ENCODE results near the gene ZNF136.
A peak's percentile ranks its signal among the peaks of the same experiment; 100 is the strongest.

Gene ZNF136

DNA sequence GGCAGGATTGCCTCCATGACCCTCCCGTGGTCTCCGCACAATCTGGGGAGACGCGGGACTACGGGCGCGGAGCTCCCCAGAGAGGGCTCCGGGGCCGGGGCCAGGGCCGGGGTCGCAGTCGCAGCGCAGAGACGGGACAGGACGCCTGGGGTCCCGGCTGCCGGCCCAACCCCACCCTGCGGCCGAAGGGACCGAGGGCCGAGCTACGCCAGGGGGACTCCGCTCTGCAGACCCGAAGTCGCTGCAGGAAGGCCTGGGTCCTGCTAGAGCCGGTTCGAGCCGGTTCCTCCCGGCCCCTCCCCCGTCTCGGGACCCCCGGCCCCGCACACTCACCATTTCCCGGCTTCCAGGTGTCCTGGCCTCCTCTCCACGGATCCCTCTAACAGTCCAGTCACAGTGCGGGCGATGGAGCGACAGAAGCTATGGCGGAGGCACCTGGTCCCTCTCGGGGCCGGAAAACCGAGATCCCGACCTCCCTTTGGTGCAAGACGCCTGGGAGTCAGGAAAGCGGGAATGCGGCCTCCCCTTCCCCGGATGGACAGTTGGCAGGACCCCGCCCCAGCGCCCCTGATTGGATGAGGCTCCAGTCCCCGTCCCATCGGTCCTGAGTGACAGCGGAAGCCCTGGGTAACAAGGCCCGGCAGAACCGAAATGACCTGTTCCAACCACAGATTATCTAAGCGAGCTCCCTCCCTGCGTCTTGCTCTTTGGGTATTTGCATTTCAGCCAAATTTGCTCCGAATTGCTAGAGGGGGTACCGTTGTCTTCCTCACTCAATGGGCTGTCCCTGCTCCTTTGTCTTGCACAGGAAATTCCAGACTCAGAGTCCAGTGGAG is 6.5 kb upstream of the ZNF136 start, which contains the start of gene ZNF625:
TSS of gene ZNF625 (minus strand) at position 512 of the 836 bp plus-strand sequence. CDS start at position 336, 176 bp downstream.
- H3K27me3 Mint-ChIP-seq = peaks cover 4% of the 10 kb centered on the region
- peaks cover 14% of the 10 kb centered on the region for H3K4me1 Mint-ChIP-seq (ENCODE audit: low read depth)
- H3K9me3 Mint-ChIP-seq = no peaks in the 10 kb centered on the region
- peak within 1 kb of the TSS; percentile 80 for H3K27ac Mint-ChIP-seq
- H3K4me3 Mint-ChIP-seq = peak within 1 kb of the TSS; percentile 88
- peaks cover 11% of the 10 kb centered on the region for H3K36me3 Mint-ChIP-seq (ENCODE audit: low read depth)
- DNase-seq = peak; percentile 64

- H3K36me3 Mint-ChIP-seq (ENCODE audit: low read depth) = peaks cover 18% of the 10 kb centered on the region
- peaks cover 29% of the 10 kb centered on the region for H3K4me1 Mint-ChIP-seq (ENCODE audit: low read depth)
- no peak overlapping the region for H3K4me3 Mint-ChIP-seq
- DNase-seq = peak; percentile 39
- H3K27ac Mint-ChIP-seq = no peak overlapping the region
- peaks cover 4% of the 10 kb centered on the region for H3K27me3 Mint-ChIP-seq
- H3K9me3 Mint-ChIP-seq = no peaks in the 10 kb centered on the region
Measured at GRCh38 chr19:12159773-12160414, 3.0 kb upstream of the ZNF136 start.

DNA sequence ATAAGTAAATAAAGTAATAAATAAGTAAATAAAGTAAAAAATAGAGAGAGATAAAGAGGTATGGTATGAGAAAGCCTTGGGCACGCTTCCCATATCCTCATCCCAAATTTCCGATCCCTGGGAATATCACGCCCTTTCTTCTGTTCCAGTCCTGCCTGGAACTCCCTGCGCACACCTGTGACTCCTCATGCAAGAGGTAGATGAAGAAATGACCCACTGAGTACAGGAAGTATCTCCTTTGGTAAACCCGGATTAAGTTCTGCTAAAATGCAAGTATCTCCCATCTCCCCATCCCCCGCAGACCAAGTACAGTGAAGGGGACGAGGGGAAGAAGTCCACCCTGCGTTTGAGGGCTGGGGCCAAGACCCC is 399 bp upstream of the ZNF136 start:
- DNase-seq = no peak
- peak overlapping the region; percentile 98 for H3K27ac Mint-ChIP-seq
- H3K27me3 Mint-ChIP-seq = no peaks in the 10 kb centered on the region
- no peaks in the 10 kb centered on the region for H3K9me3 Mint-ChIP-seq
- peaks cover 40% of the 10 kb centered on the region for H3K4me1 Mint-ChIP-seq (ENCODE audit: low read depth)
- peaks cover 34% of the 10 kb centered on the region for H3K36me3 Mint-ChIP-seq (ENCODE audit: low read depth)
- H3K4me3 Mint-ChIP-seq = peak overlapping the region; percentile 87

DNA sequence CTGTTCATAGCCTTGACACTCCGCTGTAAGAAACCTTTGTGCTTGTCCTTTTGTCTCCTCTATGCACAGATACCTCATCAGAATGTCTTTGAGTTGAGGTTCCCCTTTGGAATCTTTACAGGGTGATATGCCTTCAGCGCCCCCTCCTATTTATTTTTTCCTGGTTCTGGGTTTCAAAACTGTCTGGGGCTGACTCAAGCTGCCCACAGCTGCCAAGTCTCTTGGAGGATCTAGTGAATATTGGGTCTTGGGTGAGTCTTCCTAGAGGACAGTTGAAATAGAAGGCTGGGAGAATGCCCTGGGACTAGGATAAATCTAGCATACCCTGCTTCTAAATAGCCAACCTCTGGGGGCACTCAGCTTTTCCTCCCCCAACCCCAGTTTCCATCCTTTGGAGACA is 930 bp downstream of the ZNF136 start:
- Mint-ChIP-seq H3K36me3 (ENCODE audit: low read depth) (peaks cover 44% of the 10 kb centered on the region), H3K4me1 (ENCODE audit: low read depth) (peaks cover 48% of the 10 kb centered on the region), H3K9me3 (no peaks in the 10 kb centered on the region), H3K4me3 (peak overlapping the region; percentile 87), H3K27me3 (no peaks in the 10 kb centered on the region), H3K27ac (peak overlapping the region; percentile 93)
- DNase-seq = no peak

DNA sequence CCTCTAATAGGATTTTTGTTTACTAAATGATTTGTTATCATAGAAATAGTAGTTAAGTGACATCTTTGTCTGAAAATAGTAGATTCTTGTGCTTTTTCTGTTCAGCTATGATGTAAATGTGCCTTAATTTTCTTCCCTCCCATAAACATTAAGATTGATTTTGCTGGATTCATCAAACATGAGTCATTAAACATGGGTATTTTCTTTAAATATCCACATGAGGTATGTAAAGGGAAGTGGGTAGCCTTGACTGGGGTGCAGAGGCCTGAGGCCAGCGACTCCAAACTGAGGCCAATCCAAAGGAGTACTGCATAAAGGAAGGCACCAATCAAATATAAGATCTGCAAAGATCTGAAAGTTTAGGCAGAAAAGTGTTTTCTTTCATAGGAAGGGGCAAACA is 3.7 kb downstream of the ZNF136 start:
- Mint-ChIP-seq H3K9me3 (no peaks in the 10 kb centered on the region), H3K4me3 (no peak overlapping the region), H3K27me3 (no peaks in the 10 kb centered on the region), H3K4me1 (ENCODE audit: low read depth) (peaks cover 60% of the 10 kb centered on the region), H3K27ac (peak overlapping the region; percentile 66), H3K36me3 (ENCODE audit: low read depth) (peaks cover 64% of the 10 kb centered on the region)
- no peak for DNase-seq

GRCh38 chr19:12180377-12180776 is 17.5 kb downstream of the ZNF136 start:
- H3K9me3 Mint-ChIP-seq = peaks cover 61% of the 10 kb centered on the region
- no peak for DNase-seq
- peaks cover 22% of the 10 kb centered on the region for H3K4me1 Mint-ChIP-seq (ENCODE audit: low read depth)
- no peak overlapping the region for H3K27ac Mint-ChIP-seq
- H3K4me3 Mint-ChIP-seq = no peak overlapping the region
- H3K27me3 Mint-ChIP-seq = no peaks in the 10 kb centered on the region
- peaks cover 99% of the 10 kb centered on the region for H3K36me3 Mint-ChIP-seq (ENCODE audit: low read depth)

DNA sequence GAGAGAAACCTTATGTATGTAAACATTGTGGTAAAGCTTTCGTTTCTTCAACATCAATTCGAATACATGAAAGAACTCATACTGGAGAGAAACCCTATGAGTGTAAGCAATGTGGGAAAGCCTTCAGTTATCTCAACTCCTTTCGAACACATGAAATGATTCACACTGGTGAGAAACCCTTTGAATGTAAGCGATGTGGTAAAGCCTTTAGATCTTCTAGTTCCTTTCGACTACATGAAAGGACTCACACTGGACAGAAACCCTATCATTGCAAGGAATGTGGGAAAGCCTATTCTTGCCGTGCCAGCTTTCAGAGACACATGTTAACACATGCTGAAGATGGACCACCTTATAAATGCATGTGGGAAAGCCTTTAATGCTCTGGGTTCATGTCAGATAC is 24.7 kb downstream of the ZNF136 start:
- peaks cover 100% of the 10 kb centered on the region for H3K36me3 Mint-ChIP-seq (ENCODE audit: low read depth)
- no peak overlapping the region for H3K4me3 Mint-ChIP-seq
- H3K27ac Mint-ChIP-seq = no peak overlapping the region

GRCh38 chr19:12194827-12195731 is 32.2 kb downstream of the ZNF136 start:
- H3K27ac Mint-ChIP-seq = peak overlapping the region; percentile 76

More for the DNA sequence above, 24.7 kb downstream of the ZNF136 start:
- Mint-ChIP-seq H3K9me3 (peaks cover 68% of the 10 kb centered on the region), H3K4me1 (ENCODE audit: low read depth) (peaks cover 4% of the 10 kb centered on the region), H3K27me3 (no peaks in the 10 kb centered on the region)
- no peak for DNase-seq

GRCh38 chr19:12198136-12198535 is 35.2 kb downstream of the ZNF136 start:
- H3K9me3 Mint-ChIP-seq = peaks cover 32% of the 10 kb centered on the region
- peaks cover 58% of the 10 kb centered on the region for H3K36me3 Mint-ChIP-seq (ENCODE audit: low read depth)
- peaks cover 24% of the 10 kb centered on the region for H3K4me1 Mint-ChIP-seq (ENCODE audit: low read depth)
- H3K27ac Mint-ChIP-seq = no peak overlapping the region
- H3K4me3 Mint-ChIP-seq = no peak overlapping the region
- H3K27me3 Mint-ChIP-seq = peaks cover 4% of the 10 kb centered on the region
- DNase-seq = no peak

More at GRCh38 chr19:12194827-12195731, 32.2 kb downstream of the ZNF136 start:
- H3K9me3 Mint-ChIP-seq = peaks cover 47% of the 10 kb centered on the region
- H3K36me3 Mint-ChIP-seq (ENCODE audit: low read depth) = peaks cover 85% of the 10 kb centered on the region
- H3K4me1 Mint-ChIP-seq (ENCODE audit: low read depth) = peaks cover 25% of the 10 kb centered on the region
- H3K27me3 Mint-ChIP-seq = peaks cover 4% of the 10 kb centered on the region
- peak; percentile 77 for DNase-seq
- H3K4me3 Mint-ChIP-seq = peak overlapping the region; percentile 74

- Mint-ChIP-seq H3K27me3 (peaks cover 4% of the 10 kb centered on the region), H3K9me3 (peaks cover 31% of the 10 kb centered on the region)
- DNase-seq = no peak
Measured at GRCh38 chr19:12199757-12200419, 37.0 kb downstream of the ZNF136 start.

DNA sequence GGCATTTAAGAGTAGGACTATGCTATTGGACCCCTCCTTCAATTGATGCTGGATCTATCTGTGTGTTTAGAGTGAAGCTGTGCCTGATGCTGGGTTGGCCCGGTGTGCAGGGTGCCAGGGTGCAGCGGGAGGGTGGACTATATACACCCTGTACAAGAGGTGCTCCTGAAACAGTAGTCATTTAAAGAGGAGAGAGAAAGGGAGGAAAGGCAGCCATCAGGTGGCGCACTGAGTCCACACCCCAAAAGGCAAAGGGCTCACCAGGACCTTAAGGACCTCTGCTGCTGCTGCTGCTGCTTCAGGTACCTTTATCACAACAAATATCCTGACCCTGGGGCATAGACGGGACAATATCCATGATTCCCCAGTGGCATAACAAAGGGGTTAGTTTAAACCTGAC is 39.4 kb downstream of the ZNF136 start:
- Mint-ChIP-seq H3K4me3 (no peak overlapping the region), H3K27me3 (no peaks in the 10 kb centered on the region), H3K36me3 (ENCODE audit: low read depth) (peaks cover 46% of the 10 kb centered on the region), H3K4me1 (ENCODE audit: low read depth) (peaks cover 10% of the 10 kb centered on the region), H3K27ac (no peak overlapping the region), H3K9me3 (peaks cover 32% of the 10 kb centered on the region)
- DNase-seq = peak; percentile 58

More at GRCh38 chr19:12199757-12200419, 37.0 kb downstream of the ZNF136 start:
- Mint-ChIP-seq H3K4me3 (no peak overlapping the region), H3K36me3 (ENCODE audit: low read depth) (peaks cover 46% of the 10 kb centered on the region), H3K4me1 (ENCODE audit: low read depth) (peaks cover 17% of the 10 kb centered on the region), H3K27ac (no peak overlapping the region)

DNA sequence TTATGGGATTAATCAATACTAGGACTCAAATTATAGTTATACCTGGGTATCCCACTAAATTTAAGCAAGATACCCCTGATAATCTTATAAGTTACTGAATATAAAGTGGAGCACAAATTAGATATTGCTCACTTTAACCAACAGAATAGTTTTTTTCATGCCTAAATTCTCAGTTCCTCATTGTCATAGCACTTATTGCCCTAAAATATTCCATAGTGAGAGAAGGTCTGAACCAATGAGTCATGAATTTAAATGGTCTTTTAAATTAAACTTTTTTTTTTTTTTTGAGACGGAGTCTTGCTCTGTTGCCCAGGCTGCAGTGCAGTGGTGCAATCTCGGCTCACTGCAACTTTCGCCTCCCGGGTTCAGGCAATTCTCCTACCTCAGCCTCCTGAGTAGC is 42.4 kb downstream of the ZNF136 start:
- DNase-seq = no peak
- no peak overlapping the region for H3K4me3 Mint-ChIP-seq
- H3K27ac Mint-ChIP-seq = no peak overlapping the region
- H3K27me3 Mint-ChIP-seq = no peaks in the 10 kb centered on the region
- H3K36me3 Mint-ChIP-seq (ENCODE audit: low read depth) = peaks cover 54% of the 10 kb centered on the region
- peaks cover 39% of the 10 kb centered on the region for H3K9me3 Mint-ChIP-seq
- H3K4me1 Mint-ChIP-seq (ENCODE audit: low read depth) = peaks cover 3% of the 10 kb centered on the region

- Mint-ChIP-seq H3K4me3 (no peak overlapping the region), H3K4me1 (ENCODE audit: low read depth) (no peaks in the 10 kb centered on the region), H3K9me3 (peaks cover 50% of the 10 kb centered on the region), H3K27me3 (no peaks in the 10 kb centered on the region), H3K27ac (no peak overlapping the region), H3K36me3 (ENCODE audit: low read depth) (peaks cover 65% of the 10 kb centered on the region)
- DNase-seq = no peak
Measured at GRCh38 chr19:12208221-12208620, 45.3 kb downstream of the ZNF136 start.

DNA sequence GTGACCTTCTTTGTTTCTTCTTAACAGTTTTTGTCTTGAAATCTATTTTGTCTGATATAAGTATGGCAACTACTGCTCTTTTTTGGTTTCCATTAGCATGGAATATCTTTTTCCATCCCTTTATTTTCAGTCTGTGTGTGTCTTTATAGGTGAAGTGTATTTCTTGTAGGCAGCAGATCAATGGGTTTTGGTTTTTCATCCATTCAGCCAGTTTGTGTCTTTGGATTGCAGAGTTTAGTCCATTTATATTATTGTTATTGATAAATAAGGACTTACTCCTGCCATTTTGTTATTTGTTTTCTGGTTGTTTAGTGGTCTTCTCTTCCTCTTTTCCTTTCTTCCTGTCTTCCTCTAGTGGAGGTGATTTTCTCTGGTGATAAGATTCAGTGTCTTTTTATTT is 54.4 kb downstream of the ZNF136 start:
- Mint-ChIP-seq H3K9me3 (peaks cover 52% of the 10 kb centered on the region), H3K27me3 (no peaks in the 10 kb centered on the region), H3K4me3 (no peak overlapping the region), H3K27ac (no peak overlapping the region), H3K36me3 (ENCODE audit: low read depth) (peaks cover 65% of the 10 kb centered on the region), H3K4me1 (ENCODE audit: low read depth) (no peaks in the 10 kb centered on the region)
- no peak for DNase-seq

Measured in activated T-cell treated with anti-CD3 and anti-CD28 coated beads, Interleukin-2, amount 50 U/mL, for 24 hours (primary cell).